ENCODE data around the gene STRIP1. TPM values are rescaled to one million over a fixed set of nuclear protein-coding genes. Genes with fewer than 3 reads are reported as not detected.
A peak's percentile ranks its signal among the peaks of the same experiment; 100 is the strongest.

Gene STRIP1
- total RNA-seq, 1 donor from 2014 or later: 44.5 TPM

- no peak for TF ChIP-seq CTCF (IDR thresholded peaks at IDR 0.05; ENCODE audit: insufficient read depth, low read length, severe bottlenecking)
- Histone ChIP-seq H3K4me3 (ENCODE audit: low read depth, low read length) (no peak overlapping the region), H3K27me3 (ENCODE audit: control insufficient read depth, insufficient read depth, low read length) (peaks cover 23% of the 10 kb centered on the region), H3K36me3 (ENCODE audit: control insufficient read depth, insufficient read depth, low read length) (no peaks in the 10 kb centered on the region)
- FAIRE-seq (no peak), DNase-seq (ENCODE audit: low read depth) (no peak)
These were observed 57.0 kb downstream of the STRIP1 start for GRCh38 chr1:110091381-110091780.

GRCh38 chr1:110091791-110092190 lies 57.4 kb downstream of the STRIP1 start:
- H3K27me3 ChIP-seq (ENCODE audit: control insufficient read depth, insufficient read depth, low read length): peaks cover 19% of the 10 kb centered on the region
- FAIRE-seq (peak; percentile 13), DNase-seq (ENCODE audit: low read depth) (no peak)
- TF ChIP-seq CTCF (IDR thresholded peaks at IDR 0.05; ENCODE audit: insufficient read depth, low read length, severe bottlenecking): no peak
- no peaks in the 10 kb centered on the region for H3K36me3 ChIP-seq (ENCODE audit: control insufficient read depth, insufficient read depth, low read length)
- no peak overlapping the region for H3K4me3 ChIP-seq (ENCODE audit: low read depth, low read length)

GRCh38 chr1:110092991-110093390 lies 58.6 kb downstream of the STRIP1 start:
- DNase-seq (ENCODE audit: low read depth) (no peak), FAIRE-seq (no peak)
- H3K4me3 ChIP-seq (ENCODE audit: low read depth, low read length): no peak overlapping the region
- no peaks in the 10 kb centered on the region for H3K36me3 ChIP-seq (ENCODE audit: control insufficient read depth, insufficient read depth, low read length)
- no peak for TF ChIP-seq CTCF (IDR thresholded peaks at IDR 0.05; ENCODE audit: insufficient read depth, low read length, severe bottlenecking)
- H3K27me3 ChIP-seq (ENCODE audit: control insufficient read depth, insufficient read depth, low read length): peaks cover 19% of the 10 kb centered on the region

GRCh38 chr1:110094931-110095654 lies 60.7 kb downstream of the STRIP1 start:
- no peaks in the 10 kb centered on the region for H3K36me3 ChIP-seq (ENCODE audit: control insufficient read depth, insufficient read depth, low read length)
- FAIRE-seq (no peak), DNase-seq (ENCODE audit: low read depth) (no peak)
- no peak overlapping the region for H3K4me3 ChIP-seq (ENCODE audit: low read depth, low read length)
- no peak for TF ChIP-seq CTCF (IDR thresholded peaks at IDR 0.05; ENCODE audit: insufficient read depth, low read length, severe bottlenecking)
- peaks cover 16% of the 10 kb centered on the region for H3K27me3 ChIP-seq (ENCODE audit: control insufficient read depth, insufficient read depth, low read length)

GRCh38 chr1:110097507-110098221 lies 63.2 kb downstream of the STRIP1 start:
- no peak for TF ChIP-seq CTCF (IDR thresholded peaks at IDR 0.05; ENCODE audit: insufficient read depth, low read length, severe bottlenecking)
- FAIRE-seq (no peak), DNase-seq (ENCODE audit: low read depth) (no peak)
- Histone ChIP-seq H3K36me3 (ENCODE audit: control insufficient read depth, insufficient read depth, low read length) (no peaks in the 10 kb centered on the region), H3K4me3 (ENCODE audit: low read depth, low read length) (no peak overlapping the region), H3K27me3 (ENCODE audit: control insufficient read depth, insufficient read depth, low read length) (peaks cover 12% of the 10 kb centered on the region)

All from bronchial epithelial cell (primary cell).